ENCODE results near the gene ZSCAN5A.

GRCh38 chr19:56252699-56253422, 61.8 kb downstream of the ZSCAN5A start:
- TF ChIP-seq POLR2A (IDR thresholded peaks at IDR 0.05) = no peak
- peak in 4 of 5 experiments; percentile 35 to 67 (median 56) for TF ChIP-seq CTCF (IDR thresholded peaks at IDR 0.05 in 4 of 5, conservative IDR thresholded peaks at IDR 0.05 in 1 of 5)
